A673 (cell line): ENCODE data around the gene C10orf90. TPM values are rescaled to one million over a fixed set of nuclear protein-coding genes. Genes with fewer than 3 reads are reported as not detected.

ENCODE experiments used
- BruUV-seq: library from RNA; stranded (reverse); fragments of 400-500 nt; replicated peaks from 2 replicates; lab custom pipeline; 2021; lab: Mats Ljungman, UMichigan
- CTCF ChIA-PET: fragments of 300-600 bp; sonication (Branson Sonifier 250); formaldehyde crosslinking; loops from one replicate; lab custom pipeline; 2022; ENCODE audit warnings: antibody characterized with exemption; lab: Charles Lee
- POLR2A ChIA-PET: fragments of 300-600 bp; sonication (Branson Sonifier 250); formaldehyde crosslinking; loops from one replicate; lab custom pipeline; 2022; ENCODE audit warnings: antibody characterized with exemption; ENCODE audit not compliant: low non-redundant PET; lab: Charles Lee
- DNase-seq: peaks from one replicate; pipeline ENCODE4 v3.0.0-alpha.2; 2015; ENCODE audit warnings: low spot score
- H3K27ac ChIP-seq: fragments of 200-600 bp; sonication (generic); 2 replicates; pipeline ENCODE4 v1.5.1; 2016; ENCODE audit warnings: mixed run types, low read depth, mild to moderate bottlenecking, mixed read lengths, antibody characterized with exemption, low read length; ENCODE audit not compliant: poor library complexity, severe bottlenecking
- H3K27me3 ChIP-seq: fragments of 200-600 bp; sonication (generic); replicated peaks from 2 replicates; pipeline ENCODE4 v1.6.1; 2017; ENCODE audit warnings: mixed run types, low read depth, mild to moderate bottlenecking, mixed read lengths, antibody characterized with exemption, low read length; ENCODE audit not compliant: insufficient read depth, poor library complexity
- H3K36me3 ChIP-seq: fragments of 200-600 bp; sonication (generic); 2 replicates; pipeline ENCODE4 v1.6.1; 2016; ENCODE audit warnings: mixed run types, mild to moderate bottlenecking, mixed read lengths, antibody characterized with exemption, low read length; ENCODE audit not compliant: insufficient read depth, poor library complexity, severe bottlenecking
- H3K4me1 ChIP-seq: fragments of 200-600 bp; sonication (generic); 2 replicates; pipeline ENCODE4 v1.6.1; 2017; ENCODE audit warnings: mixed run types, mild to moderate bottlenecking, mixed read lengths, antibody characterized with exemption, low read length; ENCODE audit not compliant: insufficient read depth, poor library complexity, severe bottlenecking
- H3K4me3 ChIP-seq: fragments of 200-600 bp; sonication (generic); 2 replicates; pipeline ENCODE4 v1.5.1; 2016; ENCODE audit warnings: low read depth, mixed run types, mild to moderate bottlenecking, mixed read lengths, low read length; ENCODE audit not compliant: poor library complexity, severe bottlenecking
- H3K9me3 ChIP-seq: fragments of 200-600 bp; sonication (generic); 2 replicates; pipeline ENCODE4 v1.6.1; 2016; ENCODE audit warnings: mixed run types, low read depth, mild to moderate bottlenecking, mixed read lengths, antibody characterized with exemption, low read length; ENCODE audit not compliant: poor library complexity, severe bottlenecking
- EZH2 ChIP-seq: fragments of 200-600 bp; sonication (generic); IDR thresholded peaks from 2 replicates; pipeline ENCODE4 v1.6.1; 2017; ENCODE audit warnings: borderline replicate concordance, low read depth, mild to moderate bottlenecking, mixed read lengths, antibody characterized with exemption, low read length; ENCODE audit not compliant: poor library complexity, severe bottlenecking
- intact Hi-C: fragments of 100-400 bp; cut with micrococcal nuclease; formaldehyde crosslinking; loops from one replicate; pipeline ENCODE4 v1.10.0; 2022; ENCODE audit not compliant: unreplicated experiment
- total RNA-seq: library from RNA; stranded (reverse); gene quantifications from 2 replicates; pipeline ENCODE4 v1.2.3, GENCODE V29; 2021
- TF ChIP-seq, protein P1 (sequence below): fragments of 300-800, 200-600 bp; sonication (generic); conservative IDR thresholded peaks from 2 replicates; pipeline ENCODE4 v1.5.1; 2017; ENCODE audit warnings: low read depth, mild to moderate bottlenecking, antibody characterized with exemption, low read length, moderate library complexity, mixed read lengths

C10orf90 gene
- total RNA-seq, 1 experiment from 2014 or later: not detected

DNA sequence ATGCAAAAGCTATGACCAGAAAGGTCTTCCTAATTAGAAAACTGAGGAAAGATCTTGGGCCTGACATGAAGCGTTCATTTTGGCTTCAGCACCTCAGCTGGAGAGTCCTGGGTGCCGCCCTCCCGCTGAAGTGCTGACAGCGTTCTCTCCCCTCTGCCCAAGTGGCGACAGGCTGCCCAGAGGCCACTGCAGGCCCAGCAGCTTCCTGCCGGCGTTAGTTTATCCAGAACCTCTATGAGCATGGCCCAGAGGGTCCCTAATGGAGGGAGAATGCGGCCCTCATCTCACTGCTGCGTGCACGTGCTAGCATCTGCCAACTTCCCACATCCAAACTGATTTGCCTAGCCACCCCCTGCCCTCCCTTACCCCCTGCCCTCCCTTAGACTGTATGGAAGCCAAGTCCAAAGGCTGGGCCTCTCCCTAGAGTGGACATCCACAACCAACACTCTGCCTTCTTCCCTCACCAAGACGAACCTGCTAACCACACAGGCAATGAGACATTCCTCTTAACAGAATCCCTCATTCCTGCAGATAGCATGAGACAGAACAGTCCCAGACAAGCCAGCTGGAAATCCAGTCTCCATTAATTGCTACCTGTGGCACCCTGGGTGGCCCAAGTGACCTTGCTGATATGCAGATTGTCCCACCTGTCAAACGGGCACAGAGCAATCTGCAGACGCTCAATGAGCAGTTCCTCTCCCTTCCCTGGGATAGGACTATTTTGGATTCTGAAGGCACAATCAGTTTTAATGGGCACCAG lies 108.4 kb downstream of the C10orf90 start:
- CTCF ChIA-PET: interaction anchor here (0.5 kb wide), 1 partner anchor 85 kb away, joined by 3 read pairs; no protein-coding TSS in a partner anchor
- no peak overlapping the region for H3K27ac ChIP-seq
- TF ChIP-seq, protein P1, sequence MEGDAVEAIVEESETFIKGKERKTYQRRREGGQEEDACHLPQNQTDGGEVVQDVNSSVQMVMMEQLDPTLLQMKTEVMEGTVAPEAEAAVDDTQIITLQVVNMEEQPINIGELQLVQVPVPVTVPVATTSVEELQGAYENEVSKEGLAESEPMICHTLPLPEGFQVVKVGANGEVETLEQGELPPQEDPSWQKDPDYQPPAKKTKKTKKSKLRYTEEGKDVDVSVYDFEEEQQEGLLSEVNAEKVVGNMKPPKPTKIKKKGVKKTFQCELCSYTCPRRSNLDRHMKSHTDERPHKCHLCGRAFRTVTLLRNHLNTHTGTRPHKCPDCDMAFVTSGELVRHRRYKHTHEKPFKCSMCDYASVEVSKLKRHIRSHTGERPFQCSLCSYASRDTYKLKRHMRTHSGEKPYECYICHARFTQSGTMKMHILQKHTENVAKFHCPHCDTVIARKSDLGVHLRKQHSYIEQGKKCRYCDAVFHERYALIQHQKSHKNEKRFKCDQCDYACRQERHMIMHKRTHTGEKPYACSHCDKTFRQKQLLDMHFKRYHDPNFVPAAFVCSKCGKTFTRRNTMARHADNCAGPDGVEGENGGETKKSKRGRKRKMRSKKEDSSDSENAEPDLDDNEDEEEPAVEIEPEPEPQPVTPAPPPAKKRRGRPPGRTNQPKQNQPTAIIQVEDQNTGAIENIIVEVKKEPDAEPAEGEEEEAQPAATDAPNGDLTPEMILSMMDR: no peak
- no peak for TF ChIP-seq EZH2

GRCh38 chr10:126561294-126561920 lies 109.1 kb downstream of the C10orf90 start:
- Histone ChIP-seq H3K4me1 (no peaks in the 10 kb centered on the region), H3K27me3 (no peaks in the 10 kb centered on the region), H3K27ac (no peak overlapping the region), H3K36me3 (no peaks in the 10 kb centered on the region), H3K4me3 (no peak overlapping the region), H3K9me3 (no peaks in the 10 kb centered on the region)
- intact Hi-C loops: no loop called here
- CTCF ChIA-PET: interaction anchor here (0.5 kb wide), 1 partner anchor 85 kb away, joined by 3 read pairs; no protein-coding TSS in a partner anchor
- TF ChIP-seq, protein P1: no peak
- no peak for TF ChIP-seq EZH2
- POLR2A ChIA-PET: no interaction called here
- no peak for DNase-seq
- BruUV-seq: no TSS peak

More for the DNA sequence above, 108.4 kb downstream of the C10orf90 start:
- intact Hi-C loops: no loop called here
- no peak overlapping the region for H3K4me3 ChIP-seq
- H3K4me1 ChIP-seq: no peaks in the 10 kb centered on the region
- POLR2A ChIA-PET: no interaction called here
- no peaks in the 10 kb centered on the region for H3K36me3 ChIP-seq
- no peaks in the 10 kb centered on the region for H3K9me3 ChIP-seq
- no peaks in the 10 kb centered on the region for H3K27me3 ChIP-seq
- no TSS peak for BruUV-seq
- DNase-seq: no peak

DNA sequence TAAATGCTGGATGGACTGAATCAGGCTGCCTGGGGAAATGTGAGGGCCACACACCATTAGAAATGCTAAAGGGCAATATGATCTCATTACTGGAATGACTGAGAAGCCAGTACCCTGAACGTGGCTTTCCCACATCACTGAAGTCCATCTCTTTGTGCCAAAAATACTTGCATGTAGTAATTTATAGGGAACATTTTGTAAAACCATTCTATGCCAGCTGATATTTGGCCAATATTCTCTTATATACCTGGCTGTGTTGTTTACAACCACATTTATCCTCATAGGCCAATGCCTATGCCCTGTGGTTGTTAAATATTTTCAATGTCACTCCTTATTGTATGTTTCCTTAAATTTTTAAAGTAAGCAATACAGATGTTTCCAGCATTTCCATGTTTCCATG lies 111.6 kb downstream of the C10orf90 start:
- Histone ChIP-seq H3K4me1 (no peaks in the 10 kb centered on the region), H3K27me3 (no peaks in the 10 kb centered on the region), H3K36me3 (no peaks in the 10 kb centered on the region), H3K4me3 (no peak overlapping the region), H3K27ac (no peak overlapping the region), H3K9me3 (no peaks in the 10 kb centered on the region)
- ChIA-PET POLR2A (no interaction called here), CTCF (no interaction called here)
- TF ChIP-seq EZH2: no peak
- TF ChIP-seq, protein P1: no peak
- BruUV-seq: no TSS peak
- no peak for DNase-seq
- intact Hi-C loops: no loop called here
